SHP77 treated with DMSO at 0.1 percent for 48 hours (cell line): ENCODE measurements around the gene SRGAP3.

Experiments used
- DNase-seq: peaks from one replicate; lab custom pipeline; 2025; lab: John Stamatoyannopoulos, UW

SRGAP3 gene

GRCh38 chr3:9201955-9202354 is 47.5 kb downstream of the SRGAP3 start:
- DNase-seq = no peak

GRCh38 chr3:9201266-9201665 is 48.2 kb downstream of the SRGAP3 start:
- DNase-seq = no peak

GRCh38 chr3:9199775-9200174 is 49.7 kb downstream of the SRGAP3 start:
- DNase-seq = no peak

GRCh38 chr3:9198899-9199335 is 50.5 kb downstream of the SRGAP3 start:
- no peak for DNase-seq

GRCh38 chr3:9198261-9198660 is 51.2 kb downstream of the SRGAP3 start:
- DNase-seq = no peak

- DNase-seq = no peak
Measured at GRCh38 chr3:9196020-9196419, 53.4 kb downstream of the SRGAP3 start.

GRCh38 chr3:9195390-9195789 is 54.1 kb downstream of the SRGAP3 start:
- DNase-seq = no peak

GRCh38 chr3:9194509-9195184 is 54.8 kb downstream of the SRGAP3 start:
- peak; percentile 96 for DNase-seq

GRCh38 chr3:9193633-9194195 is 55.7 kb downstream of the SRGAP3 start:
- no peak for DNase-seq

- no peak for DNase-seq
Measured at GRCh38 chr3:9193211-9193610, 56.2 kb downstream of the SRGAP3 start.

- DNase-seq = no peak
Measured at GRCh38 chr3:9192248-9193025, 57.0 kb downstream of the SRGAP3 start.

GRCh38 chr3:9190276-9190675 is 59.2 kb downstream of the SRGAP3 start:
- DNase-seq = no peak

- DNase-seq = no peak
Measured at GRCh38 chr3:9188583-9188982, 60.9 kb downstream of the SRGAP3 start.

GRCh38 chr3:9185701-9186100 is 63.7 kb downstream of the SRGAP3 start:
- no peak for DNase-seq

- no peak for DNase-seq
Measured at GRCh38 chr3:9185046-9185445, 64.4 kb downstream of the SRGAP3 start.

- DNase-seq = no peak
Measured at GRCh38 chr3:9184461-9184835, 65.0 kb downstream of the SRGAP3 start.

GRCh38 chr3:9183811-9184460 is 65.5 kb downstream of the SRGAP3 start:
- no peak for DNase-seq

- no peak for DNase-seq
Measured at GRCh38 chr3:9183011-9183410, 66.4 kb downstream of the SRGAP3 start.

GRCh38 chr3:9180764-9181117 is 68.7 kb downstream of the SRGAP3 start:
- no peak for DNase-seq

GRCh38 chr3:9179826-9180763 is 69.4 kb downstream of the SRGAP3 start:
- DNase-seq = no peak

GRCh38 chr3:9178697-9179096 is 70.7 kb downstream of the SRGAP3 start:
- DNase-seq = no peak

- DNase-seq = no peak
Measured at GRCh38 chr3:9175421-9175820, 74.0 kb downstream of the SRGAP3 start.
